IPS-20b (cell line): ENCODE measurements around the gene OR1N1.

Experiments
- H3K27ac ChIP-seq: one replicate; pipeline ENCODE4 v1.5.1; 2013; ENCODE audit warnings: low read length
- H3K27me3 ChIP-seq: 2 replicates; pipeline ENCODE4 v1.6.1; 2013; ENCODE audit warnings: mild to moderate bottlenecking, low read length, inconsistent platforms; ENCODE audit not compliant: insufficient read depth
- H3K36me3 ChIP-seq: 2 replicates; pipeline ENCODE4 v1.6.1; 2013; ENCODE audit warnings: low read depth, mild to moderate bottlenecking, inconsistent platforms, low read length, moderate library complexity; ENCODE audit not compliant: insufficient read depth
- H3K4me1 ChIP-seq: 2 replicates; pipeline ENCODE4 v1.6.1; 2013; ENCODE audit warnings: mild to moderate bottlenecking, control low read depth, inconsistent platforms, low read length, moderate library complexity; ENCODE audit not compliant: insufficient read depth
- H3K4me3 ChIP-seq: 2 replicates; pipeline ENCODE4 v1.5.1; 2013; ENCODE audit warnings: mild to moderate bottlenecking, low read length, inconsistent platforms
- H3K9ac ChIP-seq: 2 replicates; pipeline ENCODE4 v1.6.1; 2013; ENCODE audit warnings: low read depth, mild to moderate bottlenecking, inconsistent platforms, low read length, moderate library complexity
- H3K9me3 ChIP-seq: 2 replicates; pipeline ENCODE4 v1.6.1; 2013; ENCODE audit warnings: mild to moderate bottlenecking, low read depth, low read length, inconsistent platforms; ENCODE audit not compliant: insufficient read depth

The OR1N1 gene

GRCh38 chr9:122526602-122527001, 491 bp downstream of the OR1N1 start:
- H3K4me1 ChIP-seq, result no peaks in the 10 kb centered on the region
- no peaks in the 10 kb centered on the region; the same call in 1 of the 2 replicates for H3K27me3 ChIP-seq
- H3K4me3 ChIP-seq, result no peak overlapping the region
- no peaks in the 10 kb centered on the region for H3K36me3 ChIP-seq
- H3K9ac ChIP-seq, result no peak overlapping the region
- peaks cover 75% of the 10 kb centered on the region for H3K9me3 ChIP-seq
- H3K27ac ChIP-seq, result no peak overlapping the region

GRCh38 chr9:122519376-122519775, 7.7 kb downstream of the OR1N1 start:
- no peaks in the 10 kb centered on the region for H3K36me3 ChIP-seq
- H3K9me3 ChIP-seq, result peaks cover 85% of the 10 kb centered on the region

GRCh38 chr9:122518841-122519240, 8.3 kb downstream of the OR1N1 start, which contains the start of gene OR1J4:
Gene OR1J4, plus strand, starts transcription at chr9:122519141. Its CDS starts 0 bp downstream, at chr9:122519141.
- no peak within 1 kb of the TSS for H3K27ac ChIP-seq
- no peaks in the 10 kb centered on the region for H3K4me1 ChIP-seq
- no peak within 1 kb of the TSS for H3K9ac ChIP-seq
- peaks cover 5% of the 10 kb centered on the region; the same call in 1 of the 2 replicates for H3K27me3 ChIP-seq
- no peaks in the 10 kb centered on the region for H3K36me3 ChIP-seq
- H3K4me3 ChIP-seq, result no peak within 1 kb of the TSS
- peaks cover 86% of the 10 kb centered on the region for H3K9me3 ChIP-seq

More at GRCh38 chr9:122519376-122519775, 7.7 kb downstream of the OR1N1 start:
- H3K27me3 ChIP-seq, result peaks cover 5% of the 10 kb centered on the region; the same call in 1 of the 2 replicates
- no peak overlapping the region for H3K9ac ChIP-seq
- H3K27ac ChIP-seq, result no peak overlapping the region
- no peak overlapping the region for H3K4me3 ChIP-seq
- no peaks in the 10 kb centered on the region for H3K4me1 ChIP-seq

- H3K27me3 ChIP-seq, result peaks cover 5% of the 10 kb centered on the region; the same call in 1 of the 2 replicates
These were observed 8.9 kb downstream of the OR1N1 start for GRCh38 chr9:122518226-122518625.

GRCh38 chr9:122510502-122510901, 16.6 kb downstream of the OR1N1 start, which contains the start of gene OR1J2:
Gene OR1J2, plus strand, starts transcription at chr9:122510802. Its CDS starts 0 bp downstream, at chr9:122510802.
- peaks cover 66% of the 10 kb centered on the region for H3K9me3 ChIP-seq
- no peaks in the 10 kb centered on the region for H3K36me3 ChIP-seq
- H3K4me1 ChIP-seq, result no peaks in the 10 kb centered on the region
- no peak within 1 kb of the TSS for H3K4me3 ChIP-seq
- no peak within 1 kb of the TSS for H3K27ac ChIP-seq
- H3K27me3 ChIP-seq, result peaks cover 2% of the 10 kb centered on the region; the same call in 1 of the 2 replicates
- H3K9ac ChIP-seq, result no peak within 1 kb of the TSS

More at GRCh38 chr9:122518226-122518625, 8.9 kb downstream of the OR1N1 start:
- peaks cover 82% of the 10 kb centered on the region for H3K9me3 ChIP-seq
- no peak overlapping the region for H3K27ac ChIP-seq
- H3K4me3 ChIP-seq, result no peak overlapping the region
- H3K9ac ChIP-seq, result no peak overlapping the region
- no peaks in the 10 kb centered on the region for H3K36me3 ChIP-seq
- H3K4me1 ChIP-seq, result no peaks in the 10 kb centered on the region

GRCh38 chr9:122506964-122507363, 20.1 kb downstream of the OR1N1 start:
- Histone ChIP-seq H3K36me3 (no peaks in the 10 kb centered on the region), H3K27ac (no peak overlapping the region), H3K9me3 (peaks cover 71% of the 10 kb centered on the region), H3K4me3 (no peak overlapping the region), H3K9ac (no peak overlapping the region), H3K4me1 (no peaks in the 10 kb centered on the region), H3K27me3 (no peaks in the 10 kb centered on the region; the same call in 1 of the 2 replicates)

- H3K4me3 ChIP-seq, result no peak overlapping the region
- no peak overlapping the region for H3K27ac ChIP-seq
- H3K27me3 ChIP-seq, result no peaks in the 10 kb centered on the region; the same call in 1 of the 2 replicates
- no peak overlapping the region for H3K9ac ChIP-seq
- no peaks in the 10 kb centered on the region for H3K36me3 ChIP-seq
- H3K9me3 ChIP-seq, result peaks cover 75% of the 10 kb centered on the region; the same call in 1 of the 2 replicates
- H3K4me1 ChIP-seq, result no peaks in the 10 kb centered on the region
These were observed 28.2 kb downstream of the OR1N1 start for GRCh38 chr9:122498883-122499288.

GRCh38 chr9:122479062-122479461, 48.0 kb downstream of the OR1N1 start:
- no peak overlapping the region for H3K27ac ChIP-seq
- H3K9me3 ChIP-seq, result peaks cover 46% of the 10 kb centered on the region; the same call in 1 of the 2 replicates
- H3K4me3 ChIP-seq, result no peak overlapping the region
- no peaks in the 10 kb centered on the region for H3K4me1 ChIP-seq
- H3K36me3 ChIP-seq, result no peaks in the 10 kb centered on the region
- H3K27me3 ChIP-seq, result no peaks in the 10 kb centered on the region
- no peak overlapping the region for H3K9ac ChIP-seq

- Histone ChIP-seq H3K36me3 (no peaks in the 10 kb centered on the region), H3K9me3 (peaks cover 51% of the 10 kb centered on the region; the same call in 1 of the 2 replicates), H3K27me3 (no peaks in the 10 kb centered on the region), H3K9ac (no peak within 1 kb of the TSS), H3K4me1 (no peaks in the 10 kb centered on the region), H3K4me3 (no peak within 1 kb of the TSS), H3K27ac (no peak within 1 kb of the TSS)
These were observed 49.3 kb downstream of the OR1N1 start, which contains the start of gene OR1J1 for GRCh38 chr9:122477826-122478225. Gene OR1J1, minus strand, starts transcription at chr9:122477926. Its CDS starts 0 bp downstream, at chr9:122477926.

GRCh38 chr9:122477346-122477745, 49.7 kb downstream of the OR1N1 start:
- Histone ChIP-seq H3K27me3 (no peaks in the 10 kb centered on the region), H3K4me1 (no peaks in the 10 kb centered on the region), H3K27ac (no peak overlapping the region), H3K9me3 (peaks cover 53% of the 10 kb centered on the region; the same call in 1 of the 2 replicates), H3K9ac (no peak overlapping the region), H3K4me3 (no peak overlapping the region), H3K36me3 (no peaks in the 10 kb centered on the region)
